ENCODE measurements around the gene TPBGL.

Gene TPBGL

GRCh38 chr11:75246006-75246670 is 5.6 kb downstream of the TPBGL start:
- DNase-seq (ENCODE audit: low spot score) = peak; percentile 36

- DNase-seq (ENCODE audit: low spot score) = peak; percentile 53
Measured at GRCh38 chr11:75246671-75247350, 6.2 kb downstream of the TPBGL start.

GRCh38 chr11:75248924-75249256 is 8.3 kb downstream of the TPBGL start:
- DNase-seq (ENCODE audit: low spot score) = no peak

- DNase-seq (ENCODE audit: low spot score) = peak; percentile 40
Measured at GRCh38 chr11:75249704-75250103, 9.1 kb downstream of the TPBGL start.

- no peak for DNase-seq (ENCODE audit: low spot score)
Measured at GRCh38 chr11:75254326-75254725, 13.8 kb downstream of the TPBGL start.

GRCh38 chr11:75260396-75261170 is 20.0 kb downstream of the TPBGL start:
- DNase-seq (ENCODE audit: low spot score) = peak; percentile 53

GRCh38 chr11:75261902-75262361 is 21.4 kb downstream of the TPBGL start:
- DNase-seq (ENCODE audit: low spot score) = peak; percentile 51

GRCh38 chr11:75262436-75262835 is 21.9 kb downstream of the TPBGL start:
- DNase-seq (ENCODE audit: low spot score) = peak; percentile 48

- peak; percentile 50 for DNase-seq (ENCODE audit: low spot score)
Measured at GRCh38 chr11:75262961-75263852, 22.6 kb downstream of the TPBGL start.

- peak; percentile 68 for DNase-seq (ENCODE audit: low spot score)
Measured at GRCh38 chr11:75263944-75264349, 23.4 kb downstream of the TPBGL start.

GRCh38 chr11:75264356-75264755 is 23.8 kb downstream of the TPBGL start:
- DNase-seq (ENCODE audit: low spot score) = no peak

- DNase-seq (ENCODE audit: low spot score) = peak; percentile 53
Measured at GRCh38 chr11:75264971-75265370, 24.4 kb downstream of the TPBGL start.

- peak; percentile 41 for DNase-seq (ENCODE audit: low spot score)
Measured at GRCh38 chr11:75265851-75266531, 25.4 kb downstream of the TPBGL start.

GRCh38 chr11:75267171-75267970 is 26.8 kb downstream of the TPBGL start:
- DNase-seq (ENCODE audit: low spot score) = peak; percentile 55

GRCh38 chr11:75268626-75269366 is 28.2 kb downstream of the TPBGL start:
- DNase-seq (ENCODE audit: low spot score) = peak; percentile 54

GRCh38 chr11:75269367-75269660 is 28.7 kb downstream of the TPBGL start:
- DNase-seq (ENCODE audit: low spot score) = peak; percentile 37

GRCh38 chr11:75269896-75270295 is 29.3 kb downstream of the TPBGL start:
- DNase-seq (ENCODE audit: low spot score) = peak; percentile 15

GRCh38 chr11:75270896-75271418 is 30.4 kb downstream of the TPBGL start:
- peak; percentile 38 for DNase-seq (ENCODE audit: low spot score)

GRCh38 chr11:75271730-75272129 is 31.2 kb downstream of the TPBGL start:
- peak; percentile 18 for DNase-seq (ENCODE audit: low spot score)

GRCh38 chr11:75272391-75272790 is 31.8 kb downstream of the TPBGL start:
- peak; percentile 38 for DNase-seq (ENCODE audit: low spot score)
